SK-N-SH (cell line): ENCODE data around the gene NIPAL1. TPM values are rescaled to one million over a fixed set of nuclear protein-coding genes. Genes with fewer than 3 reads are reported as not detected.
"Not testable (repeated sequence)": the region's sequence is repeated elsewhere in the genome, so short reads cannot be mapped to it uniquely, and the experiment has no call there.

ENCODE experiments used
- CTCF ChIA-PET: fragments of 300-600, 350-600 bp; formaldehyde crosslinking; extraction: SDS; loops from one replicate; lab custom pipeline; 2021; lab: Yijun Ruan, JAX
- POLR2A ChIA-PET: fragments of 350-600 bp; sonication (Branson Sonifier 250); formaldehyde crosslinking; extraction: SDS; loops from one replicate; lab custom pipeline; 2020; ENCODE audit warnings: antibody characterized with exemption, inconsistent platforms; lab: Yijun Ruan, JAX
- DNase-seq: peaks from one replicate; pipeline ENCODE4 v3.0.0; 2012
- H2AFZ ChIP-seq: fragments of 200-600 bp; sonication (generic); 2 replicates; pipeline ENCODE4 v1.8.1; 2016; ENCODE audit warnings: antibody characterized with exemption, mild to moderate bottlenecking, low read depth
- H3F3A ChIP-seq: fragments of 200-600 bp; sonication (generic); replicated peaks from 2 replicates; pipeline ENCODE3; 2016; ENCODE audit warnings: antibody characterized with exemption, mild to moderate bottlenecking; ENCODE audit not compliant: insufficient read depth
- H3K27ac ChIP-seq, 2 experiments: fragments of 200-500 bp in 1 of 2; fragments of 200-600 bp in 1 of 2; sonication (Bioruptor generic) in 1 of 2; sonication (generic), shearing (Covaris generic) in 1 of 2; 2 replicates each; pipeline versions ENCODE4 v1.5.1 to v1.6.1; 2014 to 2016; ENCODE audit warnings: low read depth in 2 of 2, inconsistent platforms in 1 of 2, low read length in 1 of 2, mild to moderate bottlenecking in 1 of 2, mixed read lengths in 1 of 2
- H3K27me3 ChIP-seq: fragments of 200-600 bp; sonication (generic), shearing (Covaris generic); 2 replicates; pipeline ENCODE4 v1.6.1; 2016; ENCODE audit warnings: mixed run types; ENCODE audit not compliant: insufficient read depth
- H3K36me3 ChIP-seq, 2 experiments: fragments of 200-500 bp in 1 of 2; fragments of 200-600 bp in 1 of 2; sonication (Bioruptor generic) in 1 of 2; sonication (generic) in 1 of 2; replicated peaks in 1 of 2; 2 replicates each; pipeline versions ENCODE3 to v1.5.1; 2014 to 2016; ENCODE audit warnings: low read length in 1 of 2, mild to moderate bottlenecking in 1 of 2; ENCODE audit not compliant: insufficient read depth in 2 of 2, control insufficient read depth in 1 of 2
- H3K4me1 ChIP-seq, 2 experiments: fragments of 200-500 bp in 1 of 2; fragments of 200-600 bp in 1 of 2; sonication (Bioruptor generic) in 1 of 2; sonication (generic), shearing (Covaris generic) in 1 of 2; 2 replicates each; pipeline versions ENCODE4 v1.5.1 to v1.6.1; 2014 to 2016; ENCODE audit warnings: low read depth in 1 of 2, low read length in 1 of 2, mixed run types in 1 of 2; ENCODE audit not compliant: insufficient read depth in 2 of 2, control insufficient read depth in 1 of 2
- H3K4me2 ChIP-seq: fragments of 200-600 bp; sonication (generic), shearing (Covaris generic); 2 replicates; pipeline ENCODE4 v1.6.1; 2017; ENCODE audit warnings: mixed run types
- H3K4me3 ChIP-seq, 2 experiments: fragments of 200-500 bp in 1 of 2; fragments of 200-600 bp in 1 of 2; sonication (Bioruptor generic) in 1 of 2; sonication (generic), shearing (Covaris generic) in 1 of 2; 2 replicates each; pipeline versions ENCODE4 v1.5.1 to v1.8.1; 2014 to 2016; ENCODE audit warnings: low read depth in 2 of 2, inconsistent platforms in 1 of 2, low read length in 1 of 2, mild to moderate bottlenecking in 1 of 2, mixed read lengths in 1 of 2, moderate library complexity in 1 of 2
- H3K79me2 ChIP-seq: fragments of 200-600 bp; sonication (generic); 2 replicates; pipeline ENCODE4 v1.8.1; 2017; ENCODE audit warnings: mild to moderate bottlenecking; ENCODE audit not compliant: insufficient read depth
- H3K9ac ChIP-seq: fragments of 200-600 bp; sonication (generic); 2 replicates; pipeline ENCODE4 v1.6.1; 2017; ENCODE audit warnings: mixed run types
- H3K9me2 ChIP-seq: fragments of 200-600 bp; sonication (generic); 2 replicates; pipeline ENCODE4 v1.6.1; 2017; ENCODE audit warnings: mixed run types
- H3K9me3 ChIP-seq: fragments of 200-600 bp; sonication (generic); 2 replicates; pipeline ENCODE4 v1.6.1; 2017; ENCODE audit warnings: mixed run types, mild to moderate bottlenecking, moderate library complexity
- H4K20me1 ChIP-seq: fragments of 200-600 bp; sonication (generic); 2 replicates; pipeline ENCODE4 v1.6.1; 2017; ENCODE audit warnings: mild to moderate bottlenecking, mixed run types; ENCODE audit not compliant: insufficient read depth
- CHD2 ChIP-seq: fragments of 150-350 bp; IDR thresholded peaks from 2 replicates; pipeline ENCODE4 v1.6.1; 2018; ENCODE audit warnings: low read length; ENCODE audit not compliant: partially characterized antibody
- ELF1 ChIP-seq: IDR thresholded peaks from 2 replicates; pipeline ENCODE4 v1.4.0; 2012
- FOSL2 ChIP-seq: IDR thresholded peaks from 2 replicates; pipeline ENCODE4 v1.4.0; 2012; ENCODE audit warnings: low read depth, mild to moderate bottlenecking, moderate library complexity, borderline replicate concordance
- GABPA ChIP-seq: IDR thresholded peaks from 2 replicates; pipeline ENCODE4 v1.4.0; 2012; ENCODE audit warnings: low read depth, mild to moderate bottlenecking
- GATA2 ChIP-seq: sonication (generic); formaldehyde crosslinking; IDR thresholded peaks from 2 replicates; pipeline ENCODE4 v1.5.0; 2020; ENCODE audit warnings: mild to moderate bottlenecking, missing genetic modification reagents
- MEF2A ChIP-seq: IDR thresholded peaks from 2 replicates; pipeline ENCODE4 v1.4.0; 2012; ENCODE audit warnings: low read depth, borderline replicate concordance
- MXI1 ChIP-seq: IDR thresholded peaks from 2 replicates; pipeline ENCODE4 v1.6.1; 2012; ENCODE audit warnings: mild to moderate bottlenecking, low read depth, low read length, improper control_type of control experiment
- POLR2AphosphoS5 ChIP-seq: IDR thresholded peaks from 2 replicates; pipeline ENCODE4 v1.6.1; 2012; ENCODE audit warnings: low read depth, low read length
- RCOR1 ChIP-seq: fragments of 150-350 bp; IDR thresholded peaks from 2 replicates; pipeline ENCODE4 v1.6.1; 2017; ENCODE audit warnings: antibody characterized with exemption, low read length
- REST ChIP-seq: IDR thresholded peaks from 2 replicates; pipeline ENCODE4 v1.6.1; 2012; ENCODE audit warnings: mild to moderate bottlenecking, low read depth, low read length, moderate library complexity
- USF2 ChIP-seq: fragments of 150-350 bp; IDR thresholded peaks from 2 replicates; pipeline ENCODE4 v1.6.1; 2017; ENCODE audit warnings: antibody characterized with exemption, low read length, low read depth, borderline replicate concordance
- WGBS: methylation state at CpG from one replicate; pipeline ENCODE4 v1.1.6; 2017; ENCODE audit warnings: low lambda C conversion rate; 5-methylcytosine and 5-hydroxymethylcytosine counted together
- polyA plus RNA-seq, 3 experiments: library from polyadenylated mRNA; depleted of rRNA; stranded (reverse); fragments of >200 nt; gene quantifications; 2 replicates each; pipeline ENCODE4 v1.2.3, GENCODE V29; 2012

The NIPAL1 gene
- polyA plus RNA-seq, 1 of the 3 experiments (the other 2 are of a cell fraction): 1.8 TPM

GRCh38 chr4:47990145-47990544 lies 26.4 kb upstream of the NIPAL1 start:
- Histone ChIP-seq H3K9ac (no peak overlapping the region), H3K4me1 (no peaks in the 10 kb centered on the region), H2AFZ (no peak overlapping the region), H3K36me3 (no peaks in the 10 kb centered on the region), H3K9me2 (no peaks in the 10 kb centered on the region), H3K4me3 (no peak overlapping the region), H3K27me3 (no peaks in the 10 kb centered on the region), H3F3A (no peaks in the 10 kb centered on the region), H3K9me3 (no peaks in the 10 kb centered on the region; the same call in 1 of the 2 replicates), H3K79me2 (no peaks in the 10 kb centered on the region), H4K20me1 (no peaks in the 10 kb centered on the region), H3K4me2 (no peak overlapping the region), H3K27ac (no peak overlapping the region)
- TF ChIP-seq GATA2 (CRISPR knock-in tag) (no peak), RCOR1 (no peak), CHD2 (no peak), GABPA (no peak), REST (no peak), ELF1 (no peak), USF2 (no peak), MEF2A (no peak), MXI1 (no peak), POLR2AphosphoS5 (no peak), FOSL2 (no peak)
- 32% methylated on average over 5 of the region's 5 CpGs for WGBS
- ChIA-PET CTCF (interaction anchor here (1.1 kb wide), 1 partner anchor 14 kb away, joined by 3 read pairs; no protein-coding TSS in a partner anchor), POLR2A (no interaction called here)
- no peak for DNase-seq

GRCh38 chr4:47992475-47992874 lies 24.1 kb upstream of the NIPAL1 start:
- H3K79me2 ChIP-seq, H3K9ac ChIP-seq, H2AFZ ChIP-seq, H4K20me1 ChIP-seq, H3K4me2 ChIP-seq, H3F3A ChIP-seq, POLR2A ChIA-PET, H3K9me3 ChIP-seq, H3K4me3 ChIP-seq, DNase-seq, H3K36me3 ChIP-seq, H3K9me2 ChIP-seq, H3K27me3 ChIP-seq, H3K4me1 ChIP-seq, H3K27ac ChIP-seq: not testable (repeated sequence)
- WGBS: 84% methylated on average over 1 of the region's 1 CpG
- CTCF ChIA-PET: interaction anchor here (0.6 kb wide), 1 partner anchor 166 kb away, joined by 3 read pairs; no protein-coding TSS in a partner anchor
